Colonic mucosa (tissue), 4 donors: ENCODE measurements around the gene CCDC160. TPM values are rescaled to one million over a fixed set of nuclear protein-coding genes. Genes with fewer than 3 reads are reported as not detected.
"Not testable (repeated sequence)": the region's sequence is repeated elsewhere in the genome, so short reads cannot be mapped to it uniquely, and the experiment has no call there.

Experiments
- DNase-seq: peaks from one replicate; pipeline ENCODE4 v3.0.0-alpha.2; 2020
- H3K27ac ChIP-seq: fragments of 200-600 bp; one replicate; pipeline ENCODE4 v1.8.0; 2021
- H3K27me3 ChIP-seq: fragments of 200-600 bp; one replicate; pipeline ENCODE4 v1.8.0; 2021
- H3K36me3 ChIP-seq: fragments of 200-600 bp; one replicate; pipeline ENCODE4 v1.8.0; 2021
- H3K4me1 ChIP-seq: fragments of 200-600 bp; one replicate; pipeline ENCODE4 v1.8.0; 2021; ENCODE audit warnings: mild to moderate bottlenecking
- H3K4me3 ChIP-seq: fragments of 200-600 bp; one replicate; pipeline ENCODE4 v1.8.0; 2021
- H3K9ac ChIP-seq, 2 donors: one replicate each; pipeline ENCODE4 v1.7.0; 2013; ENCODE audit warnings: control low read depth in 2 of 2, low read depth in 2 of 2, low read length in 2 of 2
- H3K9me3 ChIP-seq: fragments of 200-600 bp; one replicate; pipeline ENCODE4 v1.8.0; 2021
- intact Hi-C: fragments of 100-400 bp; cut with DNase I; formaldehyde crosslinking; loops from one replicate; pipeline ENCODE4 v1.14.1; 2022
- total RNA-seq, 2 donors: library from RNA; stranded (reverse); fragmentation: NEBNext Ultra II Directional in 1 of 2; extraction: Animal tissue kit (Norgen Biotek cat#: 25700) in 1 of 2; gene quantifications; one replicate each; pipeline ENCODE4 v1.2.1, GENCODE V29; 2021
- TF ChIP-seq, protein P1 (sequence below): fragments of 200-600 bp; IDR thresholded peaks from one replicate; pipeline ENCODE4 v1.8.0; 2022; ENCODE audit warnings: antibody characterized with exemption, mild to moderate bottlenecking
- donor health status: healthy.
- donor health status: DM: no; HTN: no; CAD: no.
- donor health status: DM: no; HTN: no; CAD: no.

The CCDC160 gene
- total RNA-seq, 2 donors from 2014 or later: not detected

DNA sequence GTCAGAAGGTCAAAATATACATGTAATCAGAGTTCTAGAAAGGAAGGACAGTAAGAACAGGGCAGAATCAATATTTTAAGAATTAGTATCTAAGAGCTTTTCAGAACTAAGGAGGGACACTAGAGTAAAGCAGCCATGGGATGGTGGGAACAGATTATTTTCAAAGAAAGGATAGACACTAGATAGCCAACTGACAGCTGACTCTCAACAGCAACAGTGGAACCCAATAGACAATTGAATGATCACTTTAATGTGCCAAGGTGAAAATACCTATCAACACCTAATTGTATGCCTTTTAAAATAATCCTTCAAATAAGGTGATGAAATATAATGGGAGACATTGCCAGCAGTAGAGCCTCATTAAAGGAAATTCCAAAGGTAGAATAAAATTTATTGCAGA lies 26.5 kb upstream of the CCDC160 start:
- no peaks in the 10 kb centered on the region for H3K4me1 ChIP-seq
- H3K27me3 ChIP-seq: no peaks in the 10 kb centered on the region
- H3K4me3 ChIP-seq: no peak overlapping the region
- peaks cover 3% of the 10 kb centered on the region for H3K9me3 ChIP-seq
- H3K36me3 ChIP-seq: no peaks in the 10 kb centered on the region
- H3K27ac ChIP-seq: no peak overlapping the region
- intact Hi-C loops: no loop called here
- TF ChIP-seq, protein P1, sequence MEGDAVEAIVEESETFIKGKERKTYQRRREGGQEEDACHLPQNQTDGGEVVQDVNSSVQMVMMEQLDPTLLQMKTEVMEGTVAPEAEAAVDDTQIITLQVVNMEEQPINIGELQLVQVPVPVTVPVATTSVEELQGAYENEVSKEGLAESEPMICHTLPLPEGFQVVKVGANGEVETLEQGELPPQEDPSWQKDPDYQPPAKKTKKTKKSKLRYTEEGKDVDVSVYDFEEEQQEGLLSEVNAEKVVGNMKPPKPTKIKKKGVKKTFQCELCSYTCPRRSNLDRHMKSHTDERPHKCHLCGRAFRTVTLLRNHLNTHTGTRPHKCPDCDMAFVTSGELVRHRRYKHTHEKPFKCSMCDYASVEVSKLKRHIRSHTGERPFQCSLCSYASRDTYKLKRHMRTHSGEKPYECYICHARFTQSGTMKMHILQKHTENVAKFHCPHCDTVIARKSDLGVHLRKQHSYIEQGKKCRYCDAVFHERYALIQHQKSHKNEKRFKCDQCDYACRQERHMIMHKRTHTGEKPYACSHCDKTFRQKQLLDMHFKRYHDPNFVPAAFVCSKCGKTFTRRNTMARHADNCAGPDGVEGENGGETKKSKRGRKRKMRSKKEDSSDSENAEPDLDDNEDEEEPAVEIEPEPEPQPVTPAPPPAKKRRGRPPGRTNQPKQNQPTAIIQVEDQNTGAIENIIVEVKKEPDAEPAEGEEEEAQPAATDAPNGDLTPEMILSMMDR: no peak
- DNase-seq: no peak
- H3K9ac ChIP-seq: no peak overlapping the region

DNA sequence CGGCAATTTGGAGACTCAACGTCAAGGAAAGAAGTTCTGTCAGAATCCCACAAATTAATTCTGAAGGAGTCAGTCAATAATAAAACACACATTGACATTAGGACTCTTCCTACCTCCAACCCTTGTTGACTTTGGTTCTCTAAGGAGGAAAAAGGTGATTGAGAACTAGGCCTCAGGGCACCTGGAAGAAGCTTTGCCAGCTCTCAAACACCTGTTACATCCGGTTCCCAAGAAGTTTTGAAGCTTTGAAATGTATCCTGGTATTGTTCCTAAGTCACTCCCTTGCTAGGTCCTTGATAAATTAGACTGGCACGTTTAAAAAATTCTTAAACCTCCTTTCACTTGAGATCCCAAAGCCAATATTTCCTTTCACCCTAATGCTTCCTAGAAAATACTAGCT lies 1.7 kb upstream of the CCDC160 start:
- no peak for DNase-seq
- no peak overlapping the region for H3K4me3 ChIP-seq
- intact Hi-C loops: no loop called here
- no peaks in the 10 kb centered on the region for H3K36me3 ChIP-seq
- H3K9me3 ChIP-seq: no peaks in the 10 kb centered on the region
- no peaks in the 10 kb centered on the region for H3K4me1 ChIP-seq
- TF ChIP-seq, protein P1: no peak
- no peak overlapping the region for H3K27ac ChIP-seq
- H3K9ac ChIP-seq: no peak overlapping the region
- peaks cover 8% of the 10 kb centered on the region for H3K27me3 ChIP-seq

DNA sequence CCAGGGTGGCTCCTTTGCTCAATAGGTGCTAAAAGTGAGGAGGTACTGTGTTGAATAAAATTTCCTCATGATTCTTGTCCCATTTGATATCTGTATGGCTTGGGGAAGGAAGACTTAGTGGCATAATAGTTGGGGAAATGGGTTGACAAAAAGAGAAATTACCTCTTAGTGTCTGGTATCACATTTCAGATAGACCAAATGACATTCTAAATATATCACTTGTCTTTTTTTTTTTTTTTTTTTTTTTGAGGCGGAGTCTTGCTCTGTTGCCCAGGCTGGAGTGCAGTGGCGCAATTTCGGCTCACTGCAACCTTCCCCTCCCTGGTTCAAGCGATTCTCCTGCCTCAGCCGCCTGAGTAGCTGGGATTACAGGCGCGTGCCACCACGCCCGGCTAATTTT lies 1.2 kb downstream of the CCDC160 start:
- H3K4me3 ChIP-seq, H3K27ac ChIP-seq, H3K9ac ChIP-seq, H3K36me3 ChIP-seq, H3K9me3 ChIP-seq, intact Hi-C loops, H3K4me1 ChIP-seq, H3K27me3 ChIP-seq, DNase-seq: not testable (repeated sequence)

DNA sequence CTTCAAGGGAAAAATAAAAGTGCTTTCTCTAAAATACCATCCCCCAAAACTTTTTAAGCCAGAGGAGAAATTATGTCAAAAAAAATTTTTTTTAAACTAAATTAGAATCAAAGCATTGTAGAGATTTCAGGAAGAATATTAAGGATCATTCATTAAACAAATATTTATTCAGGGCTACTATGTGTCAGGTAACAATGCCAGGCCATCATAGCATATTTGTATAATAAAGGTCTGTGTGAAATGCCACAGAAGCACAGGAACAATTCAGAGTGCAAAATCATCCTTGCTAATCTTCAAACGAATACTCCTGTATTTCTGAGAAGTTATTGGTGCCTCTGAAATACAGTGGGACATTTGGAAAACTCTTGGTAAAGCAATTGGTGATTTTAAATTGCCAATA lies 2.0 kb downstream of the CCDC160 start:
- no peak overlapping the region for H3K9ac ChIP-seq
- H3K27me3 ChIP-seq: peaks cover 8% of the 10 kb centered on the region
- intact Hi-C loops: no loop called here
- H3K4me3 ChIP-seq: no peak overlapping the region
- TF ChIP-seq, protein P1: no peak
- H3K9me3 ChIP-seq: no peaks in the 10 kb centered on the region
- no peak overlapping the region for H3K27ac ChIP-seq
- H3K4me1 ChIP-seq: no peaks in the 10 kb centered on the region
- H3K36me3 ChIP-seq: no peaks in the 10 kb centered on the region
- no peak for DNase-seq

DNA sequence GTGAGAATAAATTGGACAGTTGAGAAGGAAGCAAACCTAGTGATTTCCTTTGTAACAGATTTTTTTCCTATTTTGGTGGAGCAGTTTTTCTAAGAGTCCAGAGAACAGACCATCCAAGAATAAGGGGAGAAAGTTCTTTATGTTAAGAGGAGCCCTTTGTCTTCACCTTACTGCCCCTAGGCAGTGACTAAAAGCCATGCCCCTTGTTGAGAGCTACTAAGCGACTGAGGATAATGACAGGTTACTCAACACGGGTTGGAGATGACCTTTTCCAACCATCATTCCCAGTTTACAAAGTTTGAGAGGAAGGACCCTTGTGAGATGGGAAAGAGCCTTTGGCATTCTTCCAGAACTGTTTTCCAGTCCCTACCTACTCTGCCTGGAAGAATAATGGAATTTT lies 3.2 kb downstream of the CCDC160 start:
- Histone ChIP-seq H3K27me3 (peaks cover 8% of the 10 kb centered on the region), H3K4me3 (no peak overlapping the region), H3K9ac (no peak overlapping the region), H3K9me3 (no peaks in the 10 kb centered on the region), H3K36me3 (no peaks in the 10 kb centered on the region), H3K4me1 (no peaks in the 10 kb centered on the region), H3K27ac (no peak overlapping the region)
- DNase-seq: no peak
- TF ChIP-seq, protein P1: no peak
- intact Hi-C loops: no loop called here

DNA sequence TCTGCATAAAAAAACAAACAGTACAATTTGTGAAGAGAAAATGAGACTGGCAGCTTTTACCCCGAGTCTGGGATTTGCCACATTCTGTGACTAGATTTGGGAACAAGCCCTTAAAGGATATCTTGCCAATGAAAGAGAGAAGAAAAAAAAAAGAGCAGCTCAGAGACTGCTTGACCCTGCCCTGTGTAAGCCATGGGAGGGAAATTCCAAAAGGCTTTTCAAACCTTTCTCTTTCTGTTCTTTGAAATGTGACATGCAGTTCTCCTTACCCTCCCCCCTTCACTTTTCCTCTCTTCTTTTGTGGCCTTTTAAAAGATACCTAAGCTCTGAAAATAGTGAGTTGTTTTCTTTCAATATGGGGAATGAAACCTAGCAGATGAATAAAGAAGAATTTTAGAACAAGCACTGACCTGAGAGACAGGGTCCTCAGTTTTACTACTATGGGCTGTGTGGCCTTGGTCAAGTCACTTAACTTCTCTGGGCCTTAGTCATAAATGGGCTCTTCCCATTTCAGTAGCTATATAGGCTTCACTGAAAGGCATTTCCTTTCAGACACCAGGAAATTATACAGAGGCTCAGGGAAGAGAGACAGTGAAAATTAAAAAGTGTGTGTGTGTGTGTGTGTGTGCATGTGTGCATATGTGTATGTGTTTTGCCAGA lies 5.1 kb downstream of the CCDC160 start:
- no peaks in the 10 kb centered on the region for H3K4me1 ChIP-seq
- no peak overlapping the region for H3K27ac ChIP-seq
- TF ChIP-seq, protein P1: no peak
- no peak overlapping the region for H3K9ac ChIP-seq
- no peaks in the 10 kb centered on the region for H3K36me3 ChIP-seq
- H3K27me3 ChIP-seq: peaks cover 5% of the 10 kb centered on the region
- no peaks in the 10 kb centered on the region for H3K9me3 ChIP-seq
- no peak overlapping the region for H3K4me3 ChIP-seq
- DNase-seq: no peak
- intact Hi-C loops: no loop called here
